Epidermal melanocyte (primary cell): ENCODE results near the gene CALCR.
"Not testable (repeated sequence)": the region's sequence is repeated elsewhere in the genome, so short reads cannot be mapped to it uniquely, and the experiment has no call there.

ENCODE experiments used
- DNase-seq: peaks from one replicate; pipeline ENCODE4 v3.0.0; 2011; ENCODE audit warnings: low spot score; ENCODE audit not compliant: insufficient read length

The CALCR gene

DNA sequence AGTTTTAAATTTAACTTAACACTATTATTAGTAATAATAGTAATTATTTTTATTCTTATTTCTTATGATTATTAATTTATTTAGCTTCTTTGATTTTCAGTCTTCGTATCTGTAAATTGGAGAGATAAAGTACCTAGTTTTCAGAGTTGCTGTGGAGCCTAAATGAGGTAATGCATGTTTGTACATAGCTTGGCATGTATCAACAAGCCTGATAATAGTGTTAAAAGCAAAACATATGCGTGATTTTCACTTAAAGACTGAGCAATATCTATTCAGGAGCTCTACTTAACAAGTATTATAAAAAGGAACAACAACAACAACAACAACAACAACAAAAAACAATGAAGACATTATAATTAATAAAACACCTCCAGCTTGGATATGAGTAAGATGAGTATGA is 12.4 kb downstream of the CALCR start:
- no peak for DNase-seq

DNA sequence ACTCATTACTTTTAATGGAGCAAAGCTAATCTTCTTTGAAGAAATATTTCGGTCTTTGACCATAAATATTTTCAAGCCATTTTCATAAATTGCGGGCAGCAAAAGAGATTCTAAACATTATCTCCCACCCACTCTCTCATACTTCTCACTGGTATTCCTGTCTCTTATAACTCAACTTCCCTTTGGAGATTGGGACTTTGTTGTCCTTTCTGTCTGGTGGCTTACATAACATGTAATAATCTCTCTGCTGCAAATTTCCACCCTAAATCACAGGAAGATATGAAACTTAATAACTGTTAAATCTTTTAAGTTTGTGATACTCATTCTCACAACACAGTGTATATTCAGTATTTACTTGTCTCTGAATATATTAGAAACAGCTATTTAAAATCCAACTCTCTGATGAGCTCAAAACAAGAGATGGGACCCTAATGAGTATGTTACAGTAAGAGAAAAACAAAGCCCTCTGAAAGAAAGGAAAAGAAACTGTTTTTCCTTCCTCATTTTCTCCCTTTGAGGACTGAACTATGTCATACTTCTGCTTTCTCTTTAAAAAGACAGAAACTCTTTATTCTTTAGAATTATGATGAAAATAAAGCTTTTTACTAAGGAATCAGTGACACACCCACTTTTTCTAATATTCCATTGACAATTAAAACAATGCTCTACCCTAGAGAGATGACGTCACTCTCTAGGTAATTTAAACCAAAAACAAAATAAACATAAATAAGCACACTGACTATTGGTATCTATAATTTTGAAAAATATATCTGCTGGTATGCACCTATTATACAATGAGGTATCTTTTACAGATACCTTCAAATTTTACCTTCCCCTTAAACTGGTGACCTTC is 14.7 kb downstream of the CALCR start:
- no peak for DNase-seq

DNA sequence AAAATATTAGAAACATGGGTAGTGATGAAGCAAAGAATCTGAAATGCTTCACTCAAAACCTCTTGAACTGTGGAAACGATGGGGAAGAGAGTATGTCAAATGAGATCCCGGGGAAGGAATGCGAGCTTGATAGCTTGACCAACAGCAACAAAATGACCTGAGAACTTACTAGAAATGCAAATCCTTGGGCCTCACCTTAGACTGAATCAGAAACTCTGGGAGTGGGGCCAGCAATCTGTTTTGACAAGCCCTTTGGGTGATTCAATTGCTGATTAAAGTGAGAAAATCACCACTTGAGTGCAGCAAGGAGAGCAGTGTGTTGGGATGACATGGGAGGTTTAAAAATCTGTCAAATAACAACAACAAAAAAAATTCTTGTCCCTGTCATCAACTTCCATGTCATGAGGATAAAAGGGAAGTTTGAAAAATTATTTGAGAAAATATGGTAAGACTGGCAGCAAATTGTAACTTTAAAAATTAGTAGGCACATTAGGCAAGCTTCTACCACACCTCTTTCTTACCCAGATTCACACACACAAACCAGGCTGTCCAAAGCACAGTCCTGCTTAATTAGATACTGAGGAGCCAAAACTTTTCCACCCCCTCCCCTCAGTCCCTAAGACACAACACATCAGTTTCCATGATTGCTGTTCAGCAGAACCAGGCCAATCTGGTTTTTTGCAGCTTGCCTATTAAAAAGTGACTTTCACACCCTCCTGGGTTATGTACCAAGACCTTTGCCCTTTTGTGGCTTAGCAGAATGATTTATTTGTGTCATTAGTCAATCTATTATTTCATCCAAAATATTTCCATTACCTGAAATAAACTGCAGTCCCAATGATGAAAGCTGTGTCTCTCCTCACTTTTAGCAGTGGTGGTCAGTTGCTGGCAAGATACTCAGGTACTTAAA is 15.6 kb downstream of the CALCR start:
- DNase-seq = no peak

DNA sequence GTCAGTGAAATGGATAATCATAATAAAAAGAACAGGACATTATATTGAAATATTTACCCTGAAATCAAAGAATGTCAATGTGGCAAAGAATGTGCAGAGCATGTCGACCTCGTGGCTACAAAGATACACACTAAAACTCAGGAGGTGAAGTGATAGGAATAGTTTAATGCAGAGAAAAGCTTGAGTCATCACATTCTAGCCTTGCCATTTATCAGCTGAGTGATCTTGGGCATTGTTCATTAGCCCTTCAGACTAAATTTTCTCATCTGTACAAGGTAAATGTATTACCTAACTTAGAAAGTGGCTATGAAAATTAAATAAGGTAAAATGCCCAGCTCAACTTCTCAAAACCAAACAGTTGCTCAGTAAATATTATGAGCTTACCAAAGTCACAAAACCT is 22.6 kb downstream of the CALCR start:
- no peak for DNase-seq

DNA sequence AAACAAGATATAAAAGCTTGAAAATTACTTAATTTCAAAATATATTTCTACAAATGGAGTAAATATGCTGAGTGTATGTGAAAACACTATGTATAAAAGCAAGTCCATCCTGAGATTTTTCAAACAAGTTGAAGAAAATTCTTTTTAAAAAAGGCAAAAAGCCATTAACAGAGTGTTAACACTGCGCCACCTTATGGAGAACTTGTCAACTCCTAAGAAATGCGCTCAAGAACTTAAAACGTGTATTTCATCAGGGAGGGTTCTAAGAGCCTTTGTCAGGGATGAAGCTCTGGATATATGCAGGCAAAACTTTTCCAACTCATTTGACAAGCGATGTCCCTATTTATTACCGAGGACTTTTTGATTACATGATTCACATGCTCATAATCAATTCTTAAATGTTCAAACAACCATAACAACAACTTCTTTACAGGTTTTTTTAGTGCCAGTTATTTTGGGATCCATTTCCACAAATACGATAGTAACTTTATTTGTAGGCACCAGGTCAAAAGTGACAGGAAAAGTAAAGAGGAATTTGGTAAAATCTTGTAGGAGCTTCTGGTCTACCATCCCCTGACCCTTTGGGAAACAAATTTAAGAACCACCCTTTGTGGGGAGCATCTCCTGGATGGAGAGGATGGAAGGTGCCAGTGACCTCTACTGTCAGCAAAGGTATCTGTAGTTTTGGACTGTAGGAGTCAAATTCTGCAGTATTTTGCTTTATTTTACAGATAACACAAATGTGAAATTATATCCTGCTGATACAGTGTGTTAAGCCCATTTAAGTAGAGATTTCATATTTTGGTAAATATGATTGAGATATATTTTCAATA is 23.2 kb downstream of the CALCR start:
- peak; percentile 29 for DNase-seq

DNA sequence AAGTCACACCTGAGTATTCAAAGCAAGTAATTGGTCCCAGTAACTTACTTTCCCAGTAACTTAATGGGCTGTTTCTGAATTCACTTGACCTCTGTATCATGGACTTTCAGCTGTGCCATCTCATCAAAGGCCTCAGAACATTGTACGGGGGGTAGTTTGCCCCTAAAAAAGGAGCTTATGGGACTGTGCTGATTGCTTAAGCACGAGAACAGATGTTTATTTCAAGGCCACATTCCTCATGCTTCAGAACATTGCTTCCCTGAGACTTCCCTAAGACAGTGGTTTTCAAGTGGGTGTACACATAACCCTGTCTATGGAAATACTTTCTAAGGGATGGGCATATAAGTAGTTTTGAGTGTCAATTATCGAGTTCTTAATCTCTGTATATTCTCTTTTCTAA is 26.8 kb downstream of the CALCR start:
- no peak for DNase-seq

DNA sequence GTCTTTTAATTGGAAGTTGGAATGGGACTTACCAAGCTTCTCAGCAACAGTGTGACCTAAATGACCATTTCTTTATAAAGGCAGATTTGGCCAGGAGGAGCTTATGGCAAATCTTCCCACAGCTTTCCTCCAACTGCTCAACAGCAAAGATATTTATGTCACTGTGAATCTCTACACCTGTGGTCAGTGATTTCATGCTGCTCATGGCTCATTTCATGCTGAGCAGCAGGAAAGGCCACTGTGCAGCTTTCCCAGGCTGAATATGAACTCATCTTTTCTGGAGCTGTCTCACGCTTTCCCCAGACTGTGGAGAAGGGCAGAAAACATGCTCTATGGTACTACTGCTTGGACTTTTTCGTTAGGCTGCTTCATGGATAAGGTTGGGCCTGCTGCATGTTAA is 29.8 kb downstream of the CALCR start:
- DNase-seq = no peak

DNA sequence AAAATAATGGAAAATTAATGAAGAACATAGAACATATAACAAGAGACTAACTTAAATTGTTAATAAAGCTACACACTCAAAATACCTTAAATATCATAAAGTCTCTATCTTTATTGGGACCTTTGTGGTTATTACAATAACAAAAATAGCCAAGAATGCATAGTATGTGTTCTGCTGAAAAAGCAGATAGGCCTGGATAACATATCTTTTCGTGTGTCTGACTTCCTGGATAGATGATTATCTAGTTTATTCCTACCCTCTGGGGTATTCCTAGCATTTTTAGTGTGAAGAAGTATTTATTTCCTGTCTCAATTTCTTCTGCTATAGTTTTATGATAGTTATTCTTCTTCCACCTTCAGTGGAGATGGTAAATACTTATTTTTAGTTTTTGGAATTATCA is 36.5 kb downstream of the CALCR start:
- no peak for DNase-seq

DNA sequence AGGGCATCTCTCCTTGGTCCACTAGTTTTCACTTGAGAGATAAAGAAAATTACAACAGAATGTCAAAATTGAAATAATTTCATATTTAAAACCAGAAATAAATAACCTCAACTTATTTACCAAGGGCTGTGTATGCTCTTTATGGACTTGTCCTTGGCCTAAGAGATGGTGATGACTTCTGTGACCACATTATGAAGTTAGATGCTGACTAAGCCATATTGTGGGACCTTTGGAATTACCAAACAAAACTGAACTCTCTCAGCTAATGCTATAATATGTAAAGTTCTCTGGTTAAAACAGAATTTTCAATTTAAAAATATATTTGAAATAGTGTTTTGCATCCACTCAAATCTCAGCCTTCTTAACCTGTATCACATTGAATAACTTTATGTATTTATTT is 38.9 kb downstream of the CALCR start:
- DNase-seq = no peak

DNA sequence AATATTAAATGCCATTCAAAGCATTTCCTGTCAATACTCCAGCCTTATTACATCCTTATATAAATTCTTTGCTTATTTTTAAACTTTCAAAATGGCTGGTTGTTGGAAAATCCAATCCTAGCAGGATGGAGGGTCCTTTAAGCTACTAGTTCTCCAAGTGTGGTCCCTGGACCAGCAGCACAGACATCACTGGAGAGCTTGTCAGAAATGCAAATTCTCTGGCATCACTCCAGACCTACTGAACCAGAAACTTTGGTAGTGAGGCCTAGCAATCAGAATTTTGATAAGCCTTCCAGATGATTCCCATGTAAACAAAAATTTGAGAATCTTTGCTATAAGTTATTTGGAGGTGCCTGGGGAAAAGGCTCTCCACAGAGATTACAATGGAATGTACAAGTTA is 43.8 kb downstream of the CALCR start:
- no peak for DNase-seq

DNA sequence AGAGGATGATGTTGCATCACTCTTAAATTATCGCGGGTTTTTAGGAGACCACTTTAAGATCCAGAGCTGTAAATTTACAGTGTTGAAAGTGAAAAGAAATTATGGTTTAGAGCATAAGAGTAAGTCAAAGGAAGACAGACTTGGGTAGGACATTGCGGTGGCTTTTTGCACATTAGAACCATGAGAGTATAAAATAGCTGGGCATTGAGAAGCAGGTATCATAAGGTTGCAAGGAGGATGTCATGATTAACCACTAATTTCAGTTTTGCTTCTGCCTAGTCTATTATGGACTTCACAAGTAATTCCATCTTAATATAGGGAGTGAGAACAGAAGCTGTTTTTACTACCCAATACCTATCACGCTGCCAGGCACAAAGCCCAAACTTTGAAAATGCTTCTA is 57.7 kb downstream of the CALCR start:
- no peak for DNase-seq

DNA sequence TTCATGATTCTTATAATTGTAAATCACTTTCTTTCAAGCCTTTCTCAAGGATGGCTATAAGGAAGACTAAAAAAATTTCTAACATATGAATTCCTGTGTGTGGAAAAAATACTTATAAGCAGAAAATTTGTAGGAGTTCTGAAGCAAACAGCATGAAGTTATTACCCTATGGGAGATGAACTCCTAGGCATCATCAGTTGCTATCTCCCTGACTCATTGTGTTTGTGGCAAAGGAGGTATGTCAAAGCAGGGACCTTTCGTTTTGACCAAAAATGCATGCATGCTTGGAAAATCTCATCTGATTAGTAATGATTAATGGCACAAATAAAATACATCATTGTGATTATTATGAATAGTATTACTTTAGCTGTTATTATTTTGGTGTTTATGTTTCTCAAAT is 59.4 kb downstream of the CALCR start:
- no peak for DNase-seq

DNA sequence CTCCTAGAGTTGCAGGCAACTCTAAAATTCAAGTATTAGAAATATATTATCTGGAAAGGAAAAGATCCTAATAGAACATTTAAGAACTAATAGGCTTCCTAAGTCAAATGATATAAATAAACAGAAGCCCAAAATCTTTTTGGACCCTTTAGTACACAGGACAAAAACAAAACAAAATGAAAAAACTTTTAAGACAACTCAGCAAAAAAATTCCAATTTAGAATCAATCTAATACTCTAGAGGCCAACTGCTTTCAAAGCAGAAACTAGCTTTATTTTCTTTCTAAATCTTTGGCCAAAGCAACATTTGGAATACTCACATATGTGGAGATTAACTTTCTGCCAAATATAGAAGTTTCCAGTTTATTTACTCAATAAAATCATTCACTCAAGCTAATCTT is 65.2 kb downstream of the CALCR start:
- DNase-seq = no peak

DNA sequence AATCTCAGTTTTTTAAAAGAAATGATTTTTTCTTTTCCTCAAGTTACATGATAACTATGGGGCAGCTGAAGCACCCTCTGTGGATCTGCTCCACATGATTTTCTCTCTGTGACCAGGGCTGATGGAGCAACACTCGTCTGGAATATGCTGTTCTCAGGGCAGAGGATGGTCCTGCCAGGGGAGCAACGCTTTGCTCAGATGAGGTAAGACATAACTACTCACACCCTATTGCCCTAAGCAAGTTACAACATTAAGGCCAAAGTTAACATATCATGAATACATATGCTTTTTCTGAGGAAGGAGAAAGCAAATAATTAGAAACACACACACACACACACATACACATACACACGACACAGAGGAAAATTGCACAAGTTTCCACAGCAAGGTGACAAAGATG is 71.4 kb downstream of the CALCR start:
- no peak for DNase-seq

DNA sequence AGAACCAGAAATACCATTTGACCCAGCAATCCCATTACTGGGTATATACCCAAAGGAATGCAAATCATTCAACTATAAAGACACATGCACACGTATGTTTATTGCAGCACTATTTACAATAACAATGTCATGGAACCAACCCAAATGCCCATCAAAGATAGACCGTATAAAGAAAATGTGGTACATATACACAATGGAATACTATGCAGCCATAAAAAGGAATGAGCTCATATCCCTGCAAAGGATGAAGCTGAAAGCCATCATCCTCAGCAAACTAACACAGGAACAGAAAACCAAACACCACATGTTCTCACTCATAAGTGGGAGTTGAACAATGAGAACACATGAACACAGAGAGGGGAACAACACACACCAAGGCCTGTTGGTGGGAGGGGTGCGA is 82.7 kb downstream of the CALCR start:
- not testable (repeated sequence) for DNase-seq

DNA sequence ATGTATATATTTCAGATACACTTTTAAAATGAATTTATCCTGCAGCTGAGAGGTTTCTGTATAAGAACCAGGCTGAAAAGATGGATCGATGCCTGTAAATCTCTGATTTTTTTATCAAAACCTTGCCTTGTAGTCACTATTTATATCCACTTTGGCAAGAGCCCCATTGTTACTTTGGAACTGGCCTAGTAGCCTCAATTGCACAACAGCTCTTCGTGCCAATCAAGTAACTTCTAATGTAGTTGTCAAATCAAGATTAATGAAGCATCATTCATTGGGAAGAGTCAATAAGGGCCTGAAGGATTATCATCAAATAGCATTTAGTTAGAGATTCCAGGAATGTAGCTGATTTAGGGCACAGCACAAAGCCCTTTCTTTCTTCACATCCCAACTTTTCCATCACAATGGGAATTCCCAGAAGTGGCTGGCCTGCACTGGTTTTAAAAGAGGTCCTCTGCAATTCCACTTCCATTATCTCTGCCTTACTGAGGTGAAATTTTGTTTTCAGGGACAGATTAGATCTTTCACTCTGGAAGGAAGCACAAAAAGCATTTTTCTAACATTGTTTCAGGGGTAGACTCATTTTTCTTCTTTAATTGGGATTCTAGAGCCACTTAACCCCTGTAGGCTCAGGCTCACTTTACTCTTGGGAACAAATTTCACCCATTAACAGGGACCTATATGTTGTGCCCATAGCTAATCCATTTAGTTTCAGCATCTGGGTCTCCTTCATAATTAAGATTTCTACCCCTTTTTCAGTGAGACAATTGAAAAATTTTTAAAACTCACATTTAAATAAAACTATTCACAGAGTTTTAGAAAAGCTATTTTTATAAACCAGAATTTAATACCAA is 97.8 kb downstream of the CALCR start:
- no peak for DNase-seq

DNA sequence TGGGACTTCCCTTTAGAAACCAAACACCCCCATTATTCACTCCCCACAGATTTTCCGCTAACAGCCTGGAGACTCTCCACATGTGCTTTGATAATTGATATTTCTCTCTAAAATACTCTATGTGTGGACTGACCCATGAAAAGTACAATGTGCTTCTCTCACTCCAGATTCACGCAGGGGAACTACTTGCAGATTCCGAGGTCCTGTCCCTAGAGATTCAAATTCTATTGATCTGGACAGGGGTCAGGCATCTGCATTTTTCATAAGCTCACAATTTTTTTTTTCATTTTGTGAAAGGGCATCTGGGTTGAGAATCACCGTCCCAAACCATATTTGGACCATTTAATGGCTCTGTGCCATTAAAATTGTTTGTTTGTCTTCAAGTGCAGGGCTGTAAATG is 98.7 kb downstream of the CALCR start:
- DNase-seq = no peak

DNA sequence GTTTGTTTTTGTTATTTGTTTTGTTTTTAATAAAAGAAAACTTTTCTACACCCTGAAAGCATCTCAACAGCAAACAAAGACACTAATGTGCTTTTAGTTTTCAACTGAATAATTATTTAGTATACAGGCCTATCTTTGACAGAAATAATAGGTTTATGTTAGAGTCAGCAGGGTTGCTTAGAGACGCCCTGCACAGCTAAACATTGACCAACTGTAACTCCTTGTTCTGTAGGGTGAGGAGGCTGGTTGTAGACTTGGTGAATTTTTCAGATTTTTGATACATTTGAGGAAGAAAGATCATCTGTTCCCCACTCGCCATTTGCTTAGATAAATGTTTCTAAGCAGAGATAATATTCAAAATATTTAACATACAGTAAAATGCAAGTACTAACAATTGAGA is 103.1 kb downstream of the CALCR start:
- no peak for DNase-seq

DNA sequence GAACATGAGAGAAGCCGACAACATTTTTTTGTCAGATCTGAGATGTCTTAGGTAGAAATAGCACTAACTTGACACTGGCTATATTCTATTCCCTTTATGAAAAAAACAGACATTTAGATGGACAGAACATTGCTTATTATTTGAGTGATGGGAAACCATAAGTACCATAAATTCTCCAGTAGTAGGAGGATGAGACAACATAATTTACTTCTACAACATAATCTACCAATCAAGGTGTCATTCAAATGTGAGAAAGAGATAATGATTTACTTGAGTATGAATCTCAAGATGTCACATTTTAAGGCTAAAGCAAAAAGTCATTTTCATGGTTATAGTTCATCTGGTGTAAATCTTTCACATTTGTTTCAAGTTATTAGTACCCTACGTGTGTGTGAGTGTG is 110.8 kb downstream of the CALCR start:
- DNase-seq = no peak

DNA sequence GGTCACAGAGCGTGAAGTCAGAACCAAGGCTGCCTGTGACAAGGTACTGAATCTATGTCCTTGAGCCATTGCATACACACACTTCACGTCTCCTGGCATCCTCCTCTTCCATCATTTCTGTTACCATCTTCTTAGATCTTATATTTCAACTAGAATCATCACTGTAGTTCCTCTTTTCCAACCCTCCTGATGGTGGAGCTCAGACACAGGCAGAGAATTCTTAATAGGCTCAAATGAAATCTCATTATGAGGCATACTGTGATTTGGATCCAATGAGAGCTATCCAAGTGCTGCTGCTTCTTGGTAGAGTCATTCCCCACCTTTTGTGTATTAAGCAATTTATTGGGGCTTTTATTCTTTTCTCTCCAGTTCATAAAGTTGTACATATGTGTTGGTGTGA is 113.2 kb downstream of the CALCR start:
- no peak for DNase-seq

DNA sequence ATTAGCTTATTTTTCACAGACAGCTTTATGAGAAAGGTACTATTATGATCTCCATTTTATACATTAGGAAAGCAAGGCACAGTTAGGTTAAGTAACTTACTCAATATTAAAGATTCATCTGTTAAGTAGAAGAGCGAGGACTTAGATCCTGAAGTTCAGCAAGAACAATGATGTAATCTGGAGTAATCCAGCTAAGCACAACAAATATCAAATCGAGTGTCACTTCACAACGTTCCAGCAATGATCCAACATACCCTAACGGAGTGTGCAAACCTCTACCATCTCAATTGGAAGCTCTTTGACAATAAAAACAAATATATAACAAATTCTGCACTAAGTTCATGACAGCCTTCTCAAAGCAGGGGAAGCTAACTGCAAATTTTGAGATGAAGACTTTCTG is 121.3 kb downstream of the CALCR start:
- no peak for DNase-seq
